GM23338 (cell line): ENCODE results near the gene HADHB. TPM values are rescaled to one million over a fixed set of nuclear protein-coding genes. Genes with fewer than 3 reads are reported as not detected.

ENCODE experiments used
- ATAC-seq: fragments of 200-7000 bp; cut with Tn5 transposase; 3 replicates; pipeline ENCODE4 v1.9.1; 2020
- DNase-seq: peaks from one replicate; pipeline ENCODE4 v3.0.0-alpha.2; 2015; ENCODE audit warnings: low spot score
- H2AFZ ChIP-seq: fragments of 200-600 bp; sonication (generic); 2 replicates; pipeline ENCODE4 v1.8.0; 2016; ENCODE audit warnings: antibody characterized with exemption, mild to moderate bottlenecking, moderate library complexity
- H3F3A ChIP-seq: fragments of 200-600 bp; sonication (generic); replicated peaks from 2 replicates; pipeline ENCODE4 v1.8.0; 2017; ENCODE audit warnings: antibody characterized with exemption, mixed run types, low read depth
- H3K27ac ChIP-seq: fragments of 200-600 bp; sonication (generic); 2 replicates; pipeline ENCODE4 v1.6.1; 2016; ENCODE audit warnings: low read depth
- H3K27me3 ChIP-seq: fragments of 200-600 bp; sonication (generic); 2 replicates; pipeline ENCODE4 v1.8.0; 2016; ENCODE audit warnings: mild to moderate bottlenecking, mixed run types, moderate library complexity; ENCODE audit not compliant: insufficient read depth
- H3K36me3 ChIP-seq: fragments of 200-600 bp; sonication (generic); 2 replicates; pipeline ENCODE4 v1.8.0; 2016; ENCODE audit warnings: mild to moderate bottlenecking; ENCODE audit not compliant: insufficient read depth
- H3K4me1 ChIP-seq: fragments of 200-600 bp; sonication (generic); 2 replicates; pipeline ENCODE4 v1.8.0; 2016; ENCODE audit warnings: mild to moderate bottlenecking, moderate library complexity; ENCODE audit not compliant: insufficient read depth
- H3K4me2 ChIP-seq: fragments of 200-600 bp; sonication (generic); 2 replicates; pipeline ENCODE4 v1.7.1; 2017; ENCODE audit warnings: mixed run types
- H3K4me3 ChIP-seq: fragments of 200-600 bp; sonication (generic); 2 replicates; pipeline ENCODE4 v1.6.1; 2016; ENCODE audit warnings: mixed run types
- H3K79me2 ChIP-seq: fragments of 200-600 bp; sonication (generic); replicated peaks from 2 replicates; pipeline ENCODE4 v1.8.0; 2017; ENCODE audit warnings: mild to moderate bottlenecking; ENCODE audit not compliant: insufficient read depth
- H3K9me2 ChIP-seq: fragments of 200-600 bp; sonication (generic); 2 replicates; pipeline ENCODE4 v1.8.0; 2017; ENCODE audit not compliant: insufficient read depth
- H4K20me1 ChIP-seq: fragments of 200-600 bp; sonication (generic); replicated peaks from 2 replicates; pipeline ENCODE4 v1.8.0; 2017; ENCODE audit warnings: mild to moderate bottlenecking; ENCODE audit not compliant: insufficient read depth
- H3K27ac Mint-ChIP-seq: 2 replicates; pipeline ENCODE4 v1.8.0; 2020; ENCODE audit warnings: inconsistent platforms, mild to moderate bottlenecking, moderate library complexity, mixed read lengths
- H3K27me3 Mint-ChIP-seq: 3 replicates; pipeline ENCODE4 v1.8.0; 2022; ENCODE audit warnings: low read depth, mild to moderate bottlenecking, moderate library complexity, mixed read lengths, inconsistent platforms; ENCODE audit not compliant: insufficient read depth, poor library complexity
- H3K36me3 Mint-ChIP-seq: 3 replicates; pipeline ENCODE4 v1.8.0; 2021; ENCODE audit warnings: low read depth, mild to moderate bottlenecking, inconsistent platforms, moderate library complexity, mixed read lengths
- H3K4me1 Mint-ChIP-seq: 3 replicates; pipeline ENCODE4 v1.8.0; 2020; ENCODE audit warnings: mild to moderate bottlenecking, inconsistent platforms, mixed read lengths
- H3K4me3 Mint-ChIP-seq: 3 replicates; pipeline ENCODE4 v1.8.0; 2021; ENCODE audit warnings: moderate library complexity, mild to moderate bottlenecking, inconsistent platforms, mixed read lengths
- H3K9me3 Mint-ChIP-seq: 3 replicates; pipeline ENCODE4 v1.8.0; 2020; ENCODE audit warnings: moderate library complexity, mild to moderate bottlenecking, inconsistent platforms, mixed read lengths
- CREB1 ChIP-seq: fragments of 250-450 bp; sonication (Bioruptor Pico); IDR thresholded peaks from 2 replicates; pipeline ENCODE4 v1.5.0; 2020; ENCODE audit warnings: low read depth, mild to moderate bottlenecking, moderate library complexity
- ETS1 ChIP-seq: IDR thresholded peaks from 2 replicates; pipeline ENCODE4 v1.6.1; 2016; ENCODE audit warnings: antibody characterized with exemption
- EZH2 ChIP-seq: fragments of 200-600 bp; sonication (generic); IDR thresholded peaks from one replicate; pipeline ENCODE4 v1.8.0; 2017; ENCODE audit warnings: antibody characterized with exemption, mild to moderate bottlenecking, low read depth; ENCODE audit not compliant: unreplicated experiment
- EZH2phosphoT487 ChIP-seq: fragments of 200-600 bp; sonication (generic); IDR thresholded peaks from one replicate; pipeline ENCODE4 v1.8.1; 2018; ENCODE audit warnings: antibody characterized with exemption; ENCODE audit not compliant: unreplicated experiment
- JUNB ChIP-seq: IDR thresholded peaks from one replicate; pipeline ENCODE4 v1.6.1; 2016; ENCODE audit warnings: antibody characterized with exemption; ENCODE audit not compliant: unreplicated experiment
- NANOG ChIP-seq: IDR thresholded peaks from 2 replicates; pipeline ENCODE4 v1.6.1; 2016; ENCODE audit warnings: antibody characterized with exemption, borderline replicate concordance
- POLR2AphosphoS5 ChIP-seq: IDR thresholded peaks from 2 replicates; pipeline ENCODE4 v1.6.1; 2016; ENCODE audit warnings: antibody characterized with exemption, low read depth
- STAT1 ChIP-seq: IDR thresholded peaks from one replicate; pipeline ENCODE4 v1.6.1; 2016; ENCODE audit warnings: antibody characterized with exemption; ENCODE audit not compliant: unreplicated experiment
- ZNF114 ChIP-seq: fragments of 250-450 bp; sonication (Bioruptor Pico); IDR thresholded peaks from 2 replicates; pipeline ENCODE4 v1.5.0; 2020; ENCODE audit warnings: mild to moderate bottlenecking, moderate library complexity
- ZNF331 ChIP-seq: fragments of 250-450 bp; sonication (Bioruptor Pico); IDR thresholded peaks from 2 replicates; pipeline ENCODE4 v1.5.0; 2020; ENCODE audit warnings: low read depth, mild to moderate bottlenecking, moderate library complexity
- ZNF462 ChIP-seq: fragments of 250-450 bp; sonication (Bioruptor Pico); IDR thresholded peaks from 2 replicates; pipeline ENCODE4 v1.5.0; 2020; ENCODE audit warnings: mild to moderate bottlenecking, moderate library complexity
- polyA plus RNA-seq: library from polyadenylated mRNA; unstranded; fragments of >200 nt; fragmentation: Nextera tagmentation; extraction: Ambion mirVana; gene quantifications from 2 replicates; pipeline ENCODE4 v1.2.1, GENCODE V29; 2016
- total RNA-seq: library from RNA; depleted of rRNA; stranded (reverse); fragments of >200 nt; shearing (Covaris generic); gene quantifications from 2 replicates; pipeline ENCODE4 v1.2.3, GENCODE V29; 2014
- TF ChIP-seq, protein P1 (sequence below), 2 experiments: fragments of 200-600 bp in 1 of 2; sonication (generic) in 1 of 2; conservative IDR thresholded peaks; 2 replicates each; pipeline versions ENCODE4 v1.5.1 to v1.6.1; 2016 to 2017; ENCODE audit warnings: antibody characterized with exemption in 2 of 2, low read depth in 2 of 2, mild to moderate bottlenecking in 2 of 2, moderate library complexity in 1 of 2
- TF ChIP-seq, protein P2 (sequence below): IDR thresholded peaks from one replicate; pipeline ENCODE4 v1.6.1; 2018; ENCODE audit warnings: antibody characterized with exemption; ENCODE audit not compliant: unreplicated experiment

Gene HADHB
- total and polyA plus RNA-seq, 2 experiments from 2014 or later: 41.1 to 43.4 TPM

DNA sequence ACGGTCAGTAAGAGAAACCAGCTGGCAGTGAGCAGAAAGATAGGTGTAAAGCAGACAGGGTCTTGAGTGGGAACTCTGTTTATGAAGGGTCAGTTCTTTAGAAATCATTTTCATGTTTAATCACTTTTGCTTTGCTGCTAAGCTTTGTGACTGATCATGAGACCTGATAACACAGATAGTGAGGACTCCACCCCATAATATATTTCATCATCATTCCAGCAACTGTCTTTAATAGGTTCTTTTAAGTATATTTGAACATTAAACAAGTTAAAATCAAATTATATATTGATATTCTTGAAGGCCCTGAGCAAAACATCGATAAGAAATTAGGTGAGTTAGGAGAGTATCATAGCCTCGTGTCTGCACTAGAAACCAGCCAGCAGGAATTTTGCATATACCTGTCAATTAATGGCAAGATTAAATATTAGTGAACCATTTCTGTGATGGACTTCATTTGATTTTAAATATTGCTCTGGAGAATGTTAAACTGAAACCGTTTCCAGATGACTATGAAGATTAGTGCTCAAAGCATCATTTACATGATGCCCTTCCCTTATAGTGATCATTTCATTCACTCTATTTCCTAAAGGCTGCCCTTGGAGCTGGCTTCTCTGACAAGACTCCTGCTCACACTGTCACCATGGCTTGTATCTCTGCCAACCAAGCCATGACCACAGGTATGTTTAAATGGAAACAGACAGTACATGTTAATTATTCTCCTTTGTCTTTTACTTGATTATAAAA is 31.9 kb downstream of the HADHB start:
- Mint-ChIP-seq H3K9me3 (no peaks in the 10 kb centered on the region), H3K4me1 (no peaks in the 10 kb centered on the region)

More for the DNA sequence above, 31.9 kb downstream of the HADHB start:
- Histone ChIP-seq H3K4me3 (no peak overlapping the region), H3K4me1 (no peaks in the 10 kb centered on the region), H3K27me3 (no peaks in the 10 kb centered on the region), H3K9me2 (no peaks in the 10 kb centered on the region), H3K4me2 (no peak overlapping the region), H2AFZ (no peak overlapping the region), H3K36me3 (peaks cover 15% of the 10 kb centered on the region), H4K20me1 (0 out of 2 replicates have a peak, but pooled peaks cover 3% of the 10 kb centered on the region), H3F3A (no peaks in the 10 kb centered on the region; the same call in 1 of the 2 replicates), H3K79me2 (no peaks in the 10 kb centered on the region), H3K27ac (no peak overlapping the region)
- Mint-ChIP-seq H3K27ac (no peak overlapping the region), H3K36me3 (peaks cover 22% of the 10 kb centered on the region), H3K4me3 (no peak overlapping the region), H3K27me3 (no peaks in the 10 kb centered on the region)
- TF ChIP-seq, protein P1, sequence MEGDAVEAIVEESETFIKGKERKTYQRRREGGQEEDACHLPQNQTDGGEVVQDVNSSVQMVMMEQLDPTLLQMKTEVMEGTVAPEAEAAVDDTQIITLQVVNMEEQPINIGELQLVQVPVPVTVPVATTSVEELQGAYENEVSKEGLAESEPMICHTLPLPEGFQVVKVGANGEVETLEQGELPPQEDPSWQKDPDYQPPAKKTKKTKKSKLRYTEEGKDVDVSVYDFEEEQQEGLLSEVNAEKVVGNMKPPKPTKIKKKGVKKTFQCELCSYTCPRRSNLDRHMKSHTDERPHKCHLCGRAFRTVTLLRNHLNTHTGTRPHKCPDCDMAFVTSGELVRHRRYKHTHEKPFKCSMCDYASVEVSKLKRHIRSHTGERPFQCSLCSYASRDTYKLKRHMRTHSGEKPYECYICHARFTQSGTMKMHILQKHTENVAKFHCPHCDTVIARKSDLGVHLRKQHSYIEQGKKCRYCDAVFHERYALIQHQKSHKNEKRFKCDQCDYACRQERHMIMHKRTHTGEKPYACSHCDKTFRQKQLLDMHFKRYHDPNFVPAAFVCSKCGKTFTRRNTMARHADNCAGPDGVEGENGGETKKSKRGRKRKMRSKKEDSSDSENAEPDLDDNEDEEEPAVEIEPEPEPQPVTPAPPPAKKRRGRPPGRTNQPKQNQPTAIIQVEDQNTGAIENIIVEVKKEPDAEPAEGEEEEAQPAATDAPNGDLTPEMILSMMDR (conservative IDR thresholded peaks at IDR 0.05; ENCODE audit: low read depth in 2 of 2): no peak
- TF ChIP-seq ETS1 (no peak), NANOG (no peak), JUNB (no peak), ZNF331 (CRISPR knock-in tag) (no peak), POLR2AphosphoS5 (no peak), STAT1 (no peak), CREB1 (CRISPR knock-in tag) (no peak), ZNF114 (no peak), EZH2phosphoT487 (no peak), ZNF462 (CRISPR knock-in tag) (no peak), EZH2 (no peak)
- TF ChIP-seq, protein P2, sequence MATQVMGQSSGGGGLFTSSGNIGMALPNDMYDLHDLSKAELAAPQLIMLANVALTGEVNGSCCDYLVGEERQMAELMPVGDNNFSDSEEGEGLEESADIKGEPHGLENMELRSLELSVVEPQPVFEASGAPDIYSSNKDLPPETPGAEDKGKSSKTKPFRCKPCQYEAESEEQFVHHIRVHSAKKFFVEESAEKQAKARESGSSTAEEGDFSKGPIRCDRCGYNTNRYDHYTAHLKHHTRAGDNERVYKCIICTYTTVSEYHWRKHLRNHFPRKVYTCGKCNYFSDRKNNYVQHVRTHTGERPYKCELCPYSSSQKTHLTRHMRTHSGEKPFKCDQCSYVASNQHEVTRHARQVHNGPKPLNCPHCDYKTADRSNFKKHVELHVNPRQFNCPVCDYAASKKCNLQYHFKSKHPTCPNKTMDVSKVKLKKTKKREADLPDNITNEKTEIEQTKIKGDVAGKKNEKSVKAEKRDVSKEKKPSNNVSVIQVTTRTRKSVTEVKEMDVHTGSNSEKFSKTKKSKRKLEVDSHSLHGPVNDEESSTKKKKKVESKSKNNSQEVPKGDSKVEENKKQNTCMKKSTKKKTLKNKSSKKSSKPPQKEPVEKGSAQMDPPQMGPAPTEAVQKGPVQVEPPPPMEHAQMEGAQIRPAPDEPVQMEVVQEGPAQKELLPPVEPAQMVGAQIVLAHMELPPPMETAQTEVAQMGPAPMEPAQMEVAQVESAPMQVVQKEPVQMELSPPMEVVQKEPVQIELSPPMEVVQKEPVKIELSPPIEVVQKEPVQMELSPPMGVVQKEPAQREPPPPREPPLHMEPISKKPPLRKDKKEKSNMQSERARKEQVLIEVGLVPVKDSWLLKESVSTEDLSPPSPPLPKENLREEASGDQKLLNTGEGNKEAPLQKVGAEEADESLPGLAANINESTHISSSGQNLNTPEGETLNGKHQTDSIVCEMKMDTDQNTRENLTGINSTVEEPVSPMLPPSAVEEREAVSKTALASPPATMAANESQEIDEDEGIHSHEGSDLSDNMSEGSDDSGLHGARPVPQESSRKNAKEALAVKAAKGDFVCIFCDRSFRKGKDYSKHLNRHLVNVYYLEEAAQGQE: no peak
- no peak for DNase-seq
- ATAC-seq: no peak
